Right renal pelvis (tissue), 4 donors: ENCODE results near the gene UBE2M. TPM values are rescaled to one million over a fixed set of nuclear protein-coding genes. Genes with fewer than 3 reads are reported as not detected.

ENCODE experiments used
- DNase-seq, 4 donors: peaks; one replicate each; pipeline ENCODE4 v3.0.0-alpha.2; 2013; ENCODE audit warnings: low read depth in 4 of 4, low spot score in 3 of 4, missing footprints in 1 of 4
- polyA plus RNA-seq, 4 donors: library from polyadenylated mRNA; unstranded; fragments of 120-200 nt; gene quantifications; one replicate each; pipeline ENCODE4 v1.2.1, GENCODE V29; 2013; ENCODE audit not compliant: insufficient read length in 4 of 4

Gene UBE2M
- polyA plus RNA-seq, 4 donors = 86.2 to 101 (median 94.1) TPM

DNA sequence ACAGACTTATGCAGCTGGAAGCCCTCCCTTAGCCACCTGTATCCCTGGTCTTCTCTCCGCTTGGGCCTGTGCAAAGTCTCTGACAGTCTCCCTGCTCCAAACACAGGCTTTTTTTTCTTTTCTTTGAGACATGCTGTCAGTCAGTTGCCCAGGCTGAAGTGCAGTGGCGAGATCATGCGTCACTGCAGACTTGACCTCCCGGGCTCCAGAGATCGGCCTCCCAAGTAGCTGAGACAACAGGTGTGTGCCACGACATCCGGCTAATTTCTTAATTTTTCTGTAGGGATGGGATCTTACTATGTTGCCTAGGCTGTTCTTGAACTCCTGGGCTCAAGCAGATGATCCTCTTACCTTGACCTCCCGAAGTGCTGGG is 13.2 kb upstream of the UBE2M start:
- no peak for DNase-seq

GRCh38 chr19:58570770-58571574 is 12.6 kb upstream of the UBE2M start:
- DNase-seq = no peak

GRCh38 chr19:58569943-58570670 is 11.7 kb upstream of the UBE2M start:
- no peak for DNase-seq

DNA sequence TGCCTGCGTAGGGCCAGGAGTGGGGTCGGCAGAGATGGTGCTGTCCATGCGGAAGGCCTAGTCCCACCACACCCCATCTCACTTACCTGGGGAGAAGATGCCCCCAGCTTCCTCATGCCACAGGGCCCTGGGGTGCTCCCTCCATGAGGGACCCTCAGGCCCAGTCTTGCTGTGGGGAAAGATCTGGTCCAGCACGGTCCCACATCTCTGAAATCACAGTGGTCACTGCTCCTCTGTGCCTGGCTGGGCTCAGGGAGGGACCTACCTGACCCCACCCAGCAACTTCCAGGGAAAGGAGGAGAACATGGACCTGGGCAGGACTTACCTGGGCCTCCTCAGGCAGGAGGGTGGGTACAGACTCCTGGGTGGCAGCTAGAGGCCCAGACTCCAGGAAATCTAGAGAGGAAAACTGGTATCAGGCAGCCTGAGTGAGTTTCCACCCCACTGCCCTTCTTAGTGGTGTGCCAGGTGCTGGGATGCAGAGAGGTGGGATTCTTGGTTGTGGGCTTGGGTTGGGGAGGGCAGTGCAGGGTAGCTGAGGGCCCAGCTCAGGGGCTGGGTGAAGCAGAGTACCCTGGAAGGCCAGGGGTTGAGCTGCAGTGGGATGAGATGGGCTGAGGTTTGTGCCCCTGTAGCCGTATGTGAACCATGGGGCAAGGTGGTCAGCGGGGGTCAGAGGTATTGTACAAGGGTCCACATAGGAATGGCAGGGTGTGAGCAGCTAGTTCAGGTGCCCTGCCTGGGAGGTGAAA is 11.0 kb upstream of the UBE2M start:
- DNase-seq = no peak

GRCh38 chr19:58568453-58569130 is 10.2 kb upstream of the UBE2M start:
- no peak for DNase-seq

- DNase-seq = no peak
Observed at GRCh38 chr19:58566989-58567388, 8.6 kb upstream of the UBE2M start.

GRCh38 chr19:58563823-58564222 is 5.4 kb upstream of the UBE2M start:
- no peak for DNase-seq

DNA sequence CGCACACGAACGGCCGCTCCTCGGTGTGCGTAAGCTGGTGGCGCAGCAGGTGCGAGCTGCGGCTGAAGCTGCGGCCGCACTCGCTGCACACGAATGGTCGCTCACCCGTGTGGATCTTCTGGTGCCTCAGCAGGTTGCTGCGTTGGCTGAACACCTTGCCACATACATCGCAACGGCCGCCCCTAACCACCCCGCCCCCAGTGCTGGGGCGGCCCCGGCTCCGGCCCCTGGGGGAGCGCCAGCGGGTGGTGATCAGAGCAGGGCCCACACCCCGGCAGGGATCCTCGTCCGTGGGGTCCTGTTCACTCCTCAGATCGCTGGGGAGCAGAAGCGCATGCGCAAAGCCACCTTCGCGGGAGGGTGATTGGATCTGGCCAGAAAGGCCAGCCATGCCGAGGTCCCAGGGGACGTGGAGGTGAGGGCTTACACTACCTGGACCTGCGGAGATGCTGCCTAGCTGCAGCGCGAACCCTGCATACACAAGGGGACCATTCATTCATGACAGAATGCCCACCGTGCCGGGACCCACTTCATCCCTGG is 4.7 kb upstream of the UBE2M start:
- DNase-seq = no peak

- no peak for DNase-seq
Observed at GRCh38 chr19:58562122-58563033, 4.0 kb upstream of the UBE2M start.

DNA sequence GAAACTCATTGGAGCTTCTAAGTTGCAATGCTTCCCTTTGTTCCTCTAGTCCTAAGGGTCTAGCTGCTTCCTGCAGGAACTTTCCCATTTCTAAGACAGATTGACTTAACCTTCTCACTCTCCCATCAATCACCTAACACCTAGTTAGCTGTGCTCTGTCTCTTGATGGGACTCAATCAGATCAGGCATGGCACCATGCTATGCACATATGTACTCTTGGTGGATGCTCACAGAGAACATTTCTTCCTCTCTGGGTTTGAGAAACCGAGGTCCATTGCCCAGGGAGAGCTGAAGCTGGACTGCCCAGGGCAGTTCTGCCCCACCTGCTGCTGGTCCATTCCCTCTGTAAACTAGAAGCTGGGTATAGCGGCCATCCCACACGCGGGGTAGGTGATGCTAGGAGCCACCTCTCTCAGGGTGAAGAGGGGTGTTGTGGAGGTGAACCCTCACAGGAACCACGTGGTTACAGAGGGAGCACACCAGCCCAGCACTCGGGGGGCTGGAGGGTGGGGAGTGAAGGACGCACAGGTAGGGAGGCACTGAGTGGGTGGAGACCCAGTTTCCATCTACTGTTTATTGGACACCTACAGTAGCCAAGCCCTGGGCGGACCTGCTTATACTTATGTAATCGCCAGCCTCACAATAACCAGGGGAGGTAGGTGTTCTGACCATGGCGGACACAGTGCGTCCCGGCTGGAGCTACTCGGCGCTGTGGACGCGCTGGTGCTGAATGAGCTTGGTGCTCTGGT is 3.1 kb upstream of the UBE2M start:
- no peak for DNase-seq

DNA sequence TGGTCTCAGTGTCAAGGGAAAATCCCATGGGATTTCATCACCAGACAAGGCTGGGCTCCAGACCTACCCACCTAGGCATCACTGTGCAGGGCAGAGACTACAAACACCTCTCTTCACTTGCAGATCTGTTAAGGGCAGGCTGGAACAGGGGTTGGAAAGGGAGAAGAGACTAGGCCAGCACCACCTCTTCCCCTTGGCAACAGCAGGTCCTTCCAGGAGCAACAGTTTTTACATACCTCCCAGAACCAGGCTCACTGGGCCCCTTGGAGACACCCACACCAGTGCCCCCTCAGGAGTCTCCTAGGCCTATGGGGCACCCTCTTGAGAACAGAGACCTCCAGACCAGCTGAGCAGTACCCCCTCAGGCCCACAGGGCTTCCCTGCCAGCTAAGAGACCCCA is 2.5 kb upstream of the UBE2M start:
- DNase-seq = no peak

DNA sequence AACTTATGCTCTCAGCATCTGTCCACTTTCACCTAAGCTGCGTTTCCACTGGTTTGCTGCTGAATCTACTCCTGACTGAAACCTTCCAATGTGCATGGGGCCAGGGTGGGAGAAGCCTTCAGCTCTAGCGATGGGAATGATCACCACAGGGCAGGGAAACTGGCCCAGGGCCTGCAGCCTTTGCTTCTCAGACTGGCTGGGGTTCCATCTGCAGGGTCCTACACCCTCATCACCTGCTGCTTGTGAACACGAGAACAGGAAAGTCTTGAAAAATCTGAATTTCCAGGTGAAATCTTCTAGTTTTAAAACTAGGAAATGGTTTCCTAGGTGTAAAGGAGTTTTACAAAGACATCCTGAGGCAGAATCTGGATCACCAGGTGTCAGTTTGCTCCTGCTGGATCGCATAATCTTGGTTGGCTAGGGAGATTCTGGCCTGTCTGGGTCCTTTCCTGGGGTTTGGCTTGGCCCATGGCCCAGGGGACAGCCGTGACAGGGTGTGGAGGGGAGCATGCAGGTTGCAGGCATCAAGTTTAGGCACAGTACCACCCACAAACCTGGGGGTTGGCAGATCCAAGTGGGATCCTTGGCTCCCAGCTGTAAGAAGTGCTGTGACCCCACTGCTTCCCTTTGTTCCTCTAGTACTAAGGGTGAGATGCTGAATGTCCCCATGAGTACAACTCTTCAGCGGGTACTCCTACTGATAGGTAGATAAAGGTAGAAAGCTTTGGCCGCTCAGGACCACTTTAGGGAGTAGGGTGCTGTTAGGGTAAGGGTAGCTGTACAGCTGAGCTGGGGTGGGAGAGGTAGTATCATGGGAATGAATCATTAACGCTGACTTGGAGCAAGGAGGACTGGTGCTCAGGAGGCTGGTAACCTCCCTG is 1.8 kb upstream of the UBE2M start:
- no peak for DNase-seq

DNA sequence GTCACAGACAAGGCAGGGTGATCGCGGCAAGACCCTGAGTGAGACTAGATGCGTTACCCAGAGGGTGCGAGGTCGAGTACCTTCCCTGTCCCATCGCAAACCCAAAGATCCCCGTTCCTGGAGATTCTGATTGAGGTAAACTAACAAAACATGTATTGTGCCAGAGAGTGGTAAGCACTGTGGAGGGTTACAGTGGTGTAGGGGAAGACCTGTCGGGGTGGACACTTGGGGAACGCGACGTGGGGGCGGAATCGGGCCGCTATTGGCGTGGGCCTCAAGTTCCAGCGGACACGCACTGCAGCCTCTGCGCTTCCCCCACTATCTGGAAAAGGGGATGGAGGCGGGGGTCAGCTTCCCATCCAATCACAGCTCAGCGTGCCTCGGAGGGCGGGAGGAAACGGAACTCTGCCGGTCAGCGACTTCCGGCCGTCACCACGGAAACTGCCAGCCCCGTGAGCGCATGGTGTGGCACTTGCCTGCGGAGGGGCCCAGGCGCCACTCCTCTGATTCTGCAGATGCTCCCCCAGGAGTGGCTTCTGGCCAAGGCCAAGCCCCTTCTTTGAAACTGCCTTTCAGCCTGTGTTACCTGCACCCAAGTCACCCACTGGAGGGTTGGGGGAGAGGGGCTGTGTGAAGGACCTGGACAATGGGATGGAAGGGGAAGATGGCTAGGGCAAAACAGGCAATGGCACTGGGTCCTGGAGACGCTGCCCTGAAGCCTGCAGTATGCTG is 1.0 kb upstream of the UBE2M start:
- DNase-seq = peak in 3 of 4 donors; percentile 81 to 86 (median 86)

GRCh38 chr19:58558623-58559274 is 338 bp upstream of the UBE2M start:
- peak; percentile 95 to 97 (median 97) for DNase-seq

- DNase-seq = no peak
Observed at GRCh38 chr19:58557221-58558065, 968 bp downstream of the UBE2M start.
